Esophagus squamous epithelium (tissue), 4 donors: ENCODE results near the gene ZNF44.

Experiments used
- CTCF ChIP-seq, 6 experiments: fragments of 450-650 bp in 4 of 6; fragments of 200-600 bp in 2 of 6; sonication (generic) in 2 of 6; IDR thresholded peaks; one replicate each; pipeline ENCODE4 v1.5.1; 2016 to 2019; ENCODE audit warnings: antibody characterized with exemption in 6 of 6, mild to moderate bottlenecking in 4 of 6, moderate library complexity in 4 of 6
- POLR2A ChIP-seq, 4 donors: fragments of 450-650 bp; IDR thresholded peaks; one replicate each; pipeline ENCODE4 v1.6.1; 2017; ENCODE audit warnings: antibody characterized with exemption in 4 of 4, mild to moderate bottlenecking in 4 of 4, moderate library complexity in 3 of 4

GRCh38 chr19:12260236-12260635, 34.4 kb downstream of the ZNF44 start:
- TF ChIP-seq CTCF (IDR thresholded peaks at IDR 0.05) (no peak), POLR2A (IDR thresholded peaks at IDR 0.05) (no peak)
